HK-2 (cell line): ENCODE measurements around the gene KRT12.
"Not testable (repeated sequence)": the region's sequence is repeated elsewhere in the genome, so short reads cannot be mapped to it uniquely, and the experiment has no call there.

Experiments used
- DNase-seq: peaks from one replicate; pipeline ENCODE4 v3.0.0-alpha.2; 2018; ENCODE audit not compliant: unreplicated experiment

KRT12 gene

DNA sequence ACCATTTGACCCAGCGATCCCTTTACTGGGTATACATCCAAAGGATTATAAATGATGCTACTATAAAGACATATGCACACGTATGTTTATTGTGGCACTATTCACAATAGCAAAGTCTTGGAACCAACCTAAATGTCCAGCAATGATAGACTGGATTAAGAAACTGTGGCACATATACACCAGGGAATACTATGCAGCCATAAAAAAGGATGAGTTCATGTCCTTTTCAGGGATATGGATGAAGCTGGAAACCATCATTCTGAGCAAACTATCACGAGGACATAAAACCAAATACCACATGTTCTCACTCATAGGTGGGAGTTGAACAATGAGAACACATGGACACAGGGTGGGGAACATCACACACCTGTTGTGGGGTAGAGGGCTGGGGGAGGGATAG, 52.4 kb downstream of the KRT12 start:
- DNase-seq: not testable (repeated sequence)

GRCh38 chr17:40813804-40814203, 53.2 kb downstream of the KRT12 start:
- DNase-seq: no peak

DNA sequence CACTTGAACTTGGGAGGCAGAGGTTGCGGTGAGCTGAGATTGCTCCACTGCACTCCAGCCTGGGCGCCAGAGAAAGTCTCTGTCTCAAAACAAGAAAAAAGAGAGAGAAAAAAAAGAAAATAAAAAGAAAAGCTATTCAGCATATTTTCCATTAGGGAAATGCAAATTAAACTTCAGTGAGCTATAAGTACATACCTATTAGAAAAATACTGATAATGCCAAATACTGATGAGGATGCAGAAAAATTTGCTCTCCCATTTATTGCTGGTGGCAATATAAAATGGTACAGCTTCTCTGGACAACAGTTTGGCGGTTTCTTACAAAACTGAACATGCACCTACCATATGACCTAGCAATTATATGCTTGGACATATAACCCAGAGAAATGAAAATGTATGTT, 54.4 kb downstream of the KRT12 start:
- DNase-seq: no peak
